ENCODE results near the gene EN1. TPM values are rescaled to one million over a fixed set of nuclear protein-coding genes. Genes with fewer than 3 reads are reported as not detected.

Gene EN1
- total RNA-seq, 2 donors from 2014 or later, result not detected

DNA sequence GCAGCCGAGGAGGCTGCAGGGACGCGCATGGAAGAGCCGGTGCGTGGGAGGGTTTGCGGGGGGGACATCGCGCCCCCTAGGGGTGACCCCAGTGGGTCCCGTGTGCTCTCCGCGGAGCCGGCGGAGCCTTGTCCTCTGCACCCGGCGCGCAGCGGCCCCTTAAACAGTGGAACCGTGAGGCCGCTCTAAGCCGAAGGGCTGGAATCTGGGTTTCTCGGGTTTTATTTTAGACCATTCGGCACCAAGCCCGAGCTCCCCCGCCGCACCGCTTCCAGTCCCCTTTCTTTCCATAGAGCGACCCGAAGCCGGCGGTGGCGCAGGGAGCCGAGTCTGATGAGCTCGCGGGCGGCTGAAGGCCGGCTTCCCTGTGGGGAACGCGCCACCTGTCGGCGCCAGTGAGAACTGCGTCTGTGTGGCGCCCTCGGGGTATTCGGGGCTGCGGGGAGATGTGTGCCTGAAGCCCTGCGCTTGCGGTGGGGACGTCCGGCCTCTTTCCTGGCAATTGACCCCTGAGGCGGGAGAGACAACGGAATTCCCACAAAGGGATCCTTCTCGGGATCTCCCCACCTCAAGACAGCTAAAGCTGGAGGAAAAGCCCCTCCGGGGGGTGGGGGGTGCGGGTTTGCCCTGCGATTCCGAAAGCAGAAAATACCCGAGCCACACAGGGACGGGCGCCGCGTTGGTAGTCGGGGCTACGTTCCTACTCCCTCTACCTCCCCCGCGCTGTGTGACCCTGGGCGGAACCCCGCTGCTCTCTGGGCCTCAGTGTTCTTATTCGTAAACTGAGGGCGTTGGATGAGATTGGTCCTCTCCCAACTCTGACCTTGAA is 8.2 kb upstream of the EN1 start:
- peaks cover 0 to 51% of the 10 kb centered on the region in 2 donors for H3K4me1 ChIP-seq
- TF ChIP-seq, protein P1, sequence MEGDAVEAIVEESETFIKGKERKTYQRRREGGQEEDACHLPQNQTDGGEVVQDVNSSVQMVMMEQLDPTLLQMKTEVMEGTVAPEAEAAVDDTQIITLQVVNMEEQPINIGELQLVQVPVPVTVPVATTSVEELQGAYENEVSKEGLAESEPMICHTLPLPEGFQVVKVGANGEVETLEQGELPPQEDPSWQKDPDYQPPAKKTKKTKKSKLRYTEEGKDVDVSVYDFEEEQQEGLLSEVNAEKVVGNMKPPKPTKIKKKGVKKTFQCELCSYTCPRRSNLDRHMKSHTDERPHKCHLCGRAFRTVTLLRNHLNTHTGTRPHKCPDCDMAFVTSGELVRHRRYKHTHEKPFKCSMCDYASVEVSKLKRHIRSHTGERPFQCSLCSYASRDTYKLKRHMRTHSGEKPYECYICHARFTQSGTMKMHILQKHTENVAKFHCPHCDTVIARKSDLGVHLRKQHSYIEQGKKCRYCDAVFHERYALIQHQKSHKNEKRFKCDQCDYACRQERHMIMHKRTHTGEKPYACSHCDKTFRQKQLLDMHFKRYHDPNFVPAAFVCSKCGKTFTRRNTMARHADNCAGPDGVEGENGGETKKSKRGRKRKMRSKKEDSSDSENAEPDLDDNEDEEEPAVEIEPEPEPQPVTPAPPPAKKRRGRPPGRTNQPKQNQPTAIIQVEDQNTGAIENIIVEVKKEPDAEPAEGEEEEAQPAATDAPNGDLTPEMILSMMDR (IDR thresholded peaks at IDR 0.05), result peak; percentile 89 to 98

DNA sequence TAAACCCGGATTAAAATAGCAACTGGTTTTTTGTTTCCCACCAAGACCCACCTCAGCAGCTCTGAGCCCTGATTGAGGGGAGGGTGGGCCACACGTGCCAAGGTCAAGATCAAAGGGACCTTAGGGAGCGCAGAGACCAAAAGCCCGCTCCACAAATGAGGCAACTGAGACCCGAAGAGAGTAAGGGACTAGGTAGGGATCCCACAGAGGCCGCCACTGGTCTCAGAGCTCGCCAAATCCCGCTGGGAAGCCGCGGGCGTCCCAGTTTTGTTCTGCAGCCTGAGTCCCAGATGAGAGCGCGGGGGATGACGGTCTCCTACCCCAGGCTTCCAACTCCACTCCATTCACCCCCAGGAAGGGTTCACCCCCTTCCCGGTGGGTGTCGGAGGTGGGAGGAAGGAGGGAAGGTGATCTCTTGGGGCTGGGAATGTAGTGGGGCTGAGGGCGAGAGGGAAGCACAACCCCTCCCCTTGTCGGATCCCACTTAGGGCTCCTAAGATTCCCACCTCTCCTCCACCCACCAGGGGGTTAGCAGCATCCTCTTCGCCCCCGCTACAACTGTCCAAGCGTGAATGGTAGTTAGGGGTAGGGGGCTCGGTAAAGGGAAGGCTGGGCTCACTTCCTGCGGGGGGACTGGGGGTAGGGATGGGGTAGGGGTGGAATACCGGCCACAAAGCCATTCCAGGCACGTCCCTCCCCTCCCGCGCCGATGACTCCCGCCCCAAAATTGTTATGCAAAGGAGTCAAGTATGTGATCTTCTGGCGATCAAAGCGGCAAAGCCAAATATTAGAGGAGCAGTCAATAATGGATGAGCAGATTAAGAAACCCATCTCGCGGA is 7.3 kb upstream of the EN1 start:
- DNase-seq (ENCODE audit: low spot score), result no peak
- H3K27me3 ChIP-seq, result peaks cover 69 to 87% of the 10 kb centered on the region in 2 donors
- peaks cover 0 to 51% of the 10 kb centered on the region in 2 donors for H3K4me1 ChIP-seq

More for the DNA sequence above, 8.2 kb upstream of the EN1 start:
- Histone ChIP-seq H3K36me3 (no peaks in the 10 kb centered on the region), H3K9me3 (no peaks in the 10 kb centered on the region), H3K27me3 (peaks cover 61 to 80% of the 10 kb centered on the region in 2 donors), H3K27ac (no peak overlapping the region), H3K4me3 (peak overlapping the region in 1 of 2 donors; percentile 35)
- peak; percentile 76 for DNase-seq (ENCODE audit: low spot score)

DNA sequence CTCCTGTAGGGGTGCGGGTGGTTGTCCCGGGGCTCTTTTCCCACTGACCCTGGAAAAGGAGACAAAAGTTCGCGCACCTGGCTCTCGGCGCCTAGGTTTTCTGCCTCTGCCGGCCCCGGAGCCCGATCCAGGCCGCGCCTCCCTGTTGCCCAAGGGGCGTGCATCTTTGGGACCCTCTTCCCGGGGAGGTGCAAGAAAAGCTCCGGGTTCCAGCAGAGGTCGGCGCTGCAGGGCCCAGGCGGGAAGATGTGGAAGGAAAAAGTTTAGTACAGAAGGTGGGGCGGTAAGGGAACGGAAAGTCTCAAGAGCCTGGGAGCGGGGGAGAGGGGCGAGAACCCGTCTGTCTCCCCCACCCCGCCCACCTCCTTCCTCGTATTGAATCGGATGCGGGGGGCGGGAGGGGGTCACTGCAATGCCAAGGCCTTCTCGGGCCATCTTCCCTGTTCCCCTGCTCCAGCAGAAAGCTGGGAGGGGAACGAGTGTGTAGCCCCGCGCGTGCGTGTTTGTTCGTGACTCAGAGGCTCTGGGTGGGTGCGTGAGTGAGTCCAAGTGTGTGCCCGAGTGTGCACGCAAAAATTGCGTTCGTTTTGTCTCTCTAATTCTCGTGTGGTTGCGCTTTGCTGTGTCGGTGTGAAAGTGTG is 6.3 kb upstream of the EN1 start:
- DNase-seq (ENCODE audit: low spot score), result no peak
- no peaks in the 10 kb centered on the region for H3K36me3 ChIP-seq
- TF ChIP-seq, protein P1 (IDR thresholded peaks at IDR 0.05), result no peak
- H3K4me3 ChIP-seq, result no peak overlapping the region
- peaks cover 69 to 84% of the 10 kb centered on the region in 2 donors for H3K27me3 ChIP-seq
- peaks cover 0 to 49% of the 10 kb centered on the region in 2 donors for H3K4me1 ChIP-seq
- H3K27ac ChIP-seq, result no peak overlapping the region
- H3K9me3 ChIP-seq, result no peaks in the 10 kb centered on the region

More for the DNA sequence above, 7.3 kb upstream of the EN1 start:
- no peaks in the 10 kb centered on the region for H3K9me3 ChIP-seq
- H3K36me3 ChIP-seq, result no peaks in the 10 kb centered on the region
- TF ChIP-seq, protein P1 (IDR thresholded peaks at IDR 0.05), result no peak
- no peak overlapping the region for H3K27ac ChIP-seq
- H3K4me3 ChIP-seq, result no peak overlapping the region

DNA sequence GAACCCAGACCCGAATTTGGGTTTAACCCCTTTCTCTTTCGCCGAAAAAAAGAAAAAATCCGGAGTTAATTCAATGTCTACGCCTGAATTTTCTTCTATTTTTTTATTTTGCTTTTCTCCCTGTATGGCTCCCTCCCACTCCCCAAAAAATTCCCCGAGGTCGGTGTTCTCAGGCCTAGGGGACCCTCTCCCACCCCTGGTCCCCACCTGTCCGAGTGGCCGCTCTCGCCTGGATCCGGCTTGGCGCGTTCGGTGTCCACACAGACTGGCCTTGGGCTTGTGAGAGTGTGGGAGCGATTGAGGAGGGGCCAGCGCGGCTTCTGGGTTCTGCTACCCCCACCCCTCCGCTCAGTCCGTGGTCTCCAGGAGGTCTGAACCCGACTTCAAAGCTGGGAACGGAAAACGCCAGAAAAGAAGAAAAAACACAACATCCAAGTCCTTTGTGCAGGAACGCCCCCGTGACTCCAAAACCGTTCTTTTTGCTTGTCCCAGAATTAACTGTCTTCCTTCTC is 5.7 kb upstream of the EN1 start:
- TF ChIP-seq, protein P1 (IDR thresholded peaks at IDR 0.05), result no peak
- Histone ChIP-seq H3K27me3 (peaks cover 64 to 84% of the 10 kb centered on the region in 2 donors), H3K27ac (no peak overlapping the region), H3K9me3 (no peaks in the 10 kb centered on the region), H3K4me3 (no peak overlapping the region), H3K36me3 (no peaks in the 10 kb centered on the region), H3K4me1 (peaks cover 0 to 49% of the 10 kb centered on the region in 2 donors)
- DNase-seq (ENCODE audit: low spot score), result no peak

DNA sequence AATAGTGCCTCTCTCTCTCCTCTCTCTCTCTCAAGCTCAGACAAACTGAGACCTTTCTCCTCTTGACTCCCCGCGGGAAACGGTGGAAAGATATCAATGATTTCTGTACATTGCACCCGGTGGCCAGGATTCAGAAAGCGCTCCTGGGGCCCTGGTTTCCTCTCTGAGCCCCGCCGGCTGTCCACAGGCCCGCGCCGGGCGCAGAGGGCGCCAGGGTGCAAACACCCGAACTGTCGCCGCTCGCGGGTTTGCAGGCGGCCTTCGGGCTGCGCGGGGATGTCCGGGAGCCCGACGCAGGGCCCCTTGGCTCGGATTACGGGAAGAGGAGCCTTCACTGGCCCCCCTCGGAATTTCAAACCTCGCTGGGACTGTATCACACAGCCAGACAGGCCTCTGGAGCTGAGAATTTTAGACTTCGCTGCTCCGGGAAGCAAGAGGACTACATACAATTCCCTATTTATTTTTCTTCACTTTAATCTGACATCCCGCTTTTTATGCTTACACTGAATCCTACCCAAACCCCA is 5.2 kb upstream of the EN1 start:
- Histone ChIP-seq H3K9me3 (no peaks in the 10 kb centered on the region), H3K4me3 (no peak overlapping the region), H3K27ac (no peak overlapping the region), H3K4me1 (peaks cover 0 to 49% of the 10 kb centered on the region in 2 donors), H3K36me3 (no peaks in the 10 kb centered on the region), H3K27me3 (peaks cover 63 to 84% of the 10 kb centered on the region in 2 donors)
- TF ChIP-seq, protein P1 (IDR thresholded peaks at IDR 0.05), result no peak
- no peak for DNase-seq (ENCODE audit: low spot score)

All from right atrium auricular region (tissue), 2 donors.